Spleen (tissue), 13 donors: ENCODE data around the gene CXorf65. TPM values are rescaled to one million over a fixed set of nuclear protein-coding genes. Genes with fewer than 3 reads are reported as not detected.

Experiments used
- DNase-seq: peaks from one replicate; pipeline ENCODE4 v3.0.0-alpha.2; 2020
- H3K27ac ChIP-seq, 8 donors: fragments of 200-600 bp; sonication (generic) in 7 of 8; 1 replicate in 4 of 8; 2 replicates in 4 of 8; pipeline versions ENCODE4 v1.5.0 to v1.8.0; 2016 to 2021; ENCODE audit warnings: inconsistent platforms in 4 of 8, mild to moderate bottlenecking in 4 of 8, moderate library complexity in 1 of 8
- H3K27me3 ChIP-seq, 7 donors: fragments of 200-600 bp; sonication (generic) in 6 of 7; replicated peaks in 1 of 7; 1 replicate in 4 of 7; 2 replicates in 3 of 7; pipeline versions ENCODE4 v1.5.0 to v1.8.0; 2016 to 2021; ENCODE audit warnings: inconsistent platforms in 3 of 7, mild to moderate bottlenecking in 1 of 7
- H3K36me3 ChIP-seq, 6 donors: fragments of 200-600 bp; sonication (generic) in 5 of 6; 1 replicate in 4 of 6; 2 replicates in 2 of 6; pipeline versions ENCODE4 v1.5.0 to v1.8.0; 2016 to 2021; ENCODE audit warnings: inconsistent platforms in 2 of 6
- H3K4me1 ChIP-seq, 6 donors: fragments of 200-600 bp; sonication (generic) in 5 of 6; 1 replicate in 3 of 6; 2 replicates in 3 of 6; pipeline versions ENCODE4 v1.5.0 to v1.8.0; 2016 to 2021; ENCODE audit warnings: inconsistent platforms in 3 of 6
- H3K4me3 ChIP-seq, 8 donors: fragments of 200-600 bp; sonication (generic) in 7 of 8; 1 replicate in 4 of 8; 2 replicates in 4 of 8; pipeline versions ENCODE4 v1.5.0 to v1.8.0; 2016 to 2021; ENCODE audit warnings: inconsistent platforms in 4 of 8, mild to moderate bottlenecking in 4 of 8, moderate library complexity in 2 of 8
- H3K9me3 ChIP-seq, 8 donors: fragments of 200-600 bp; sonication (generic) in 7 of 8; 1 replicate in 4 of 8; 2 replicates in 4 of 8; pipeline versions ENCODE4 v1.5.0 to v1.8.0; 2016 to 2021; ENCODE audit warnings: inconsistent platforms in 4 of 8
- CTCF ChIP-seq, 11 experiments: fragments of 200-600 bp in 7 of 11; fragments of 450-650 bp in 4 of 11; sonication (generic) in 4 of 11; IDR thresholded peaks in 8 of 11; conservative IDR thresholded peaks in 3 of 11; 1 replicate in 7 of 11; 2 replicates in 4 of 11; pipeline versions ENCODE4 v1.4.0 to v1.8.0; 2016 to 2021; ENCODE audit warnings: antibody characterized with exemption in 11 of 11, inconsistent platforms in 4 of 11, mild to moderate bottlenecking in 1 of 11
- POLR2A ChIP-seq, 3 donors: fragments of 450-650 bp; IDR thresholded peaks; one replicate each; pipeline ENCODE4 v1.5.1; 2017; ENCODE audit warnings: antibody characterized with exemption in 3 of 3, mild to moderate bottlenecking in 1 of 3
- POLR2AphosphoS5 ChIP-seq, 3 donors: sonication (generic); formaldehyde crosslinking; IDR thresholded peaks; one replicate each; pipeline ENCODE4 v1.5.1; 2017; ENCODE audit warnings: antibody characterized with exemption in 3 of 3
- WGBS, 5 donors: extraction: QIAGEN DNeasy Blood & Tissue Kit in 3 of 5; methylation state at CpG; one replicate each; pipeline versions ENCODE4 v1.1.5 to v1.1.7; 2013 to 2018; 5-methylcytosine and 5-hydroxymethylcytosine counted together
- intact Hi-C: fragments of 100-400 bp; cut with DNase I; formaldehyde crosslinking; loops from one replicate; pipeline ENCODE4 v1.15.0; 2023; ENCODE audit warnings: low total_unique reads
- long read RNA-seq, 2 donors: transcript quantifications; one replicate each; lab custom pipeline, GENCODE V29; 2026
- polyA plus RNA-seq, 3 donors: library from polyadenylated mRNA; stranded (reverse); fragments of 200-250 nt; gene quantifications; one replicate each; pipeline ENCODE4 v1.2.1, GENCODE V29; 2013
- total RNA-seq, 7 donors: library from RNA; depleted of rRNA in 3 of 7; stranded (reverse); fragments of >200 nt in 3 of 7; fragmentation: NEBNext Ultra II Directional in 4 of 7; extraction: Animal tissue kit (Norgen Biotek cat#: 25700) in 4 of 7; gene quantifications; one replicate each; pipeline versions ENCODE4 v1.1.0 to v1.2.1, GENCODE V29; 2016 to 2021
- donor health status: healthy with polysubstance abuse.
- donor health status: DM: no; HTN: no; CAD: no; lungs with moderate emphysema.
- donor health status: DM: no; HTN: no; CAD: no.
- donor health status: Bipolar disorder and iron deficiency.
- donor health status: healthy.
- donor health status: DM: no; HTN: no; CAD: no.
- donor health status: DM: yes; HTN: yes; CAD: no.

Gene CXorf65
- total RNA-seq (10 to 100 TPM in 1 of 7 donors, 1 to 10 TPM in 6; 1.7 to 14.4 (median 6.7) TPM), polyA plus RNA-seq (10 to 100 TPM in 1 of 3 donors, 1 to 10 TPM in 2; 3.7 to 27.2 (median 7.5) TPM)
- long read RNA-seq, donor 1, result 0 reads
- long read RNA-seq, donor 2, result 0 reads

- DNase-seq, result peak; percentile 22
- 50 to 70% (median 64%) methylated on average over 1 of the region's 1 CpG for WGBS, 5 donors
- Histone ChIP-seq H3K27ac (peak within 1 kb of the TSS in 6 of 8 donors; percentile 13 to 90 (median 89)), H3K9me3 (no peaks in the 10 kb centered on the region), H3K36me3 (peaks cover 0 to 26% (median 0%) of the 10 kb centered on the region in 6 donors), H3K27me3 (no peaks in the 10 kb centered on the region), H3K4me1 (peaks cover 8 to 91% (median 61%) of the 10 kb centered on the region in 6 donors), H3K4me3 (no peak within 1 kb of the TSS)
- intact Hi-C loops, result no loop called here
- TF ChIP-seq POLR2AphosphoS5 (IDR thresholded peaks at IDR 0.05), result peak in 1 of 3 donors; percentile 4
- TF ChIP-seq POLR2A (IDR thresholded peaks at IDR 0.05), result no peak
- no peak for TF ChIP-seq CTCF (IDR thresholded peaks at IDR 0.05 in 8 of 11, conservative IDR thresholded peaks at IDR 0.05 in 3 of 11)
These were observed at the start of gene CXorf65 for GRCh38 chrX:71106427-71106826. Gene CXorf65, minus strand, starts transcription at chrX:71106740. Its CDS starts 184 bp downstream, at chrX:71106556.

DNA sequence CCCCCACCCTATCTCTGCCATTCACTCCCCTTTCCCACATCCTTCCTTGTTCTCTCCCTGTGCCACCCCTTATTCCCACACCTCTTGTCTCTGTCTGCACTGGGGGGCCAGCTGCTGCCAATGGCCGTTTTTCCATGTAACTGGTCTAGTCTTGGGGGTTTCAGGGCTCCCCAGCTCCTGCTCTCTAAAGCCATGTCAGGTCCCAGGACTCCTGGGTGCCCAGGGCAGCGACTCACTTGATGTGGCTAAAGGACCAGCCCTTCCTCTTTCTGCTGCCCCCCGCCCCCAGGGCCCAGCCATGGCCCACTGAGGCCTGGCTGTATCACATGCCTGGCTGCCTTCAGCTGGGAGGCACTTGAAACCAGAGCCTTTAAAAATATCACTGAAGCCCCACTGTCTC lies 48.1 kb upstream of the CXorf65 start:
- no peak overlapping the region for H3K4me3 ChIP-seq
- TF ChIP-seq POLR2A (IDR thresholded peaks at IDR 0.05) (no peak), CTCF (IDR thresholded peaks at IDR 0.05 in 8 of 11, conservative IDR thresholded peaks at IDR 0.05 in 3 of 11) (no peak), POLR2AphosphoS5 (IDR thresholded peaks at IDR 0.05) (no peak)
- 33 to 69% (median 41%) methylated on average over 2 to 3 of the region's 3 CpGs for WGBS, 5 donors

GRCh38 chrX:71154196-71154595 lies 47.7 kb upstream of the CXorf65 start:
- Histone ChIP-seq H3K27ac (no peak overlapping the region), H3K27me3 (no peaks in the 10 kb centered on the region), H3K36me3 (no peaks in the 10 kb centered on the region), H3K4me1 (no peaks in the 10 kb centered on the region), H3K9me3 (no peaks in the 10 kb centered on the region), H3K4me3 (no peak overlapping the region)
- no peak for DNase-seq
- 84 to 98% (median 94%) methylated on average over 3 to 7 of the region's 7 CpGs for WGBS, 5 donors
- no peak for TF ChIP-seq POLR2AphosphoS5 (IDR thresholded peaks at IDR 0.05)
- TF ChIP-seq POLR2A (IDR thresholded peaks at IDR 0.05), result no peak
- no peak for TF ChIP-seq CTCF (IDR thresholded peaks at IDR 0.05 in 8 of 11, conservative IDR thresholded peaks at IDR 0.05 in 3 of 11)
- intact Hi-C loops, result no loop called here

More for the DNA sequence above, 48.1 kb upstream of the CXorf65 start:
- Histone ChIP-seq H3K36me3 (no peaks in the 10 kb centered on the region), H3K27ac (no peak overlapping the region), H3K4me1 (no peaks in the 10 kb centered on the region), H3K27me3 (no peaks in the 10 kb centered on the region), H3K9me3 (no peaks in the 10 kb centered on the region)
- no peak for DNase-seq
- intact Hi-C loops, result no loop called here

DNA sequence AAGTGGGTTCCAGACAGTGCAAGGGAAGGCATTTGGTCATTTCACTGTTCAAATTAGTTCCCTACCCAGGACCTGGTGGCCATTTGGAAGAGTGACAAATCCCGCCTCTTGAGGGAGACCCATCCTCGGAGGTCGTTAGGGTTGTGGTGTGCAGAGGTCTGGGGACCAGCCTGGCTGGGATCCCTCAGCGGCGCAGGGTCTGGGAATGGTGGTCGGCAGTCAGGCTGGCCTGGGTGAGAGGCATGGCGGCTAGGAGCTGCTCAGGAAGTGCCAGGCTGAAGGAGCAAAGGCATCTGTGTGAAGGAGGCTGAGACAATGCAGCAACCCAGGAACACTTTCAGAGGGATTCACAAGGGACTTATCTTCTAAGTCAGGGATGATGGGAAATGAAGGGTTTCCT lies 44.8 kb upstream of the CXorf65 start:
- no peak for DNase-seq
- WGBS, 5 donors, result 71 to 91% (median 80%) methylated on average over 3 to 7 of the region's 7 CpGs
- H3K27ac ChIP-seq, result no peak overlapping the region

More for the DNA sequence above, 44.8 kb upstream of the CXorf65 start:
- no peak for TF ChIP-seq POLR2A (IDR thresholded peaks at IDR 0.05)
- TF ChIP-seq POLR2AphosphoS5 (IDR thresholded peaks at IDR 0.05), result peak in 1 of 3 donors; percentile 24
- no peaks in the 10 kb centered on the region for H3K36me3 ChIP-seq
- H3K4me3 ChIP-seq, result no peak overlapping the region
- no peaks in the 10 kb centered on the region for H3K27me3 ChIP-seq
- intact Hi-C loops, result no loop called here
- peaks cover 0 to 4% (median 0%) of the 10 kb centered on the region in 6 donors for H3K4me1 ChIP-seq
- H3K9me3 ChIP-seq, result no peaks in the 10 kb centered on the region
